Testis (tissue), 3 donors: ENCODE data around the gene NMNAT1. TPM values are rescaled to one million over a fixed set of nuclear protein-coding genes. Genes with fewer than 3 reads are reported as not detected.
A peak's percentile ranks its signal among the peaks of the same experiment; 100 is the strongest.

ENCODE experiments used
- DNase-seq: peaks from one replicate; pipeline ENCODE4 v3.0.0-alpha.2; 2019
- H3K27ac ChIP-seq, 2 donors: fragments of 200-600 bp; sonication (generic); one replicate each; pipeline ENCODE4 v1.5.1; 2019
- H3K27me3 ChIP-seq: fragments of 200-600 bp; sonication (generic); one replicate; pipeline ENCODE4 v1.5.1; 2019
- H3K36me3 ChIP-seq: fragments of 200-600 bp; sonication (generic); one replicate; pipeline ENCODE4 v1.5.1; 2017; ENCODE audit warnings: low read depth; ENCODE audit errors: missing control alignments
- H3K4me1 ChIP-seq: fragments of 200-600 bp; sonication (generic); one replicate; pipeline ENCODE4 v1.5.1; 2019
- H3K4me3 ChIP-seq, 2 donors: fragments of 200-600 bp; sonication (generic); one replicate each; pipeline ENCODE4 v1.5.1; 2017 to 2019
- H3K9me3 ChIP-seq: fragments of 200-600 bp; sonication (generic); one replicate; pipeline ENCODE4 v1.5.1; 2017
- CTCF ChIP-seq, 3 experiments: fragments of 450-650 bp in 2 of 3; fragments of 200-600 bp in 1 of 3; sonication (generic) in 1 of 3; IDR thresholded peaks; one replicate each; pipeline ENCODE4 v1.5.1; 2016 to 2019; ENCODE audit warnings: antibody characterized with exemption in 3 of 3, mild to moderate bottlenecking in 2 of 3, moderate library complexity in 1 of 3
- POLR2A ChIP-seq: fragments of 450-650 bp; IDR thresholded peaks from one replicate; pipeline ENCODE4 v1.6.1; 2017; ENCODE audit warnings: antibody characterized with exemption, mild to moderate bottlenecking, moderate library complexity
- WGBS, 2 donors: methylation state at CpG; one replicate each; pipeline ENCODE4 v1.1.5; 2018; 5-methylcytosine and 5-hydroxymethylcytosine counted together
- intact Hi-C: fragments of 100-400 bp; cut with DNase I; formaldehyde crosslinking; loops from one replicate; pipeline ENCODE4 v1.15.1; 2023; ENCODE audit warnings: low total_unique reads
- polyA plus RNA-seq: library from polyadenylated mRNA; stranded (reverse); fragments of 350-450 nt; fragmentation: Illumina TruSeq; extraction: RNeasy Lipid Tissue Mini Kit (QIAGEN cat#74804); gene quantifications from one replicate; pipeline ENCODE4 v1.2.3, GENCODE V29; 2014; ENCODE audit warnings: low read depth, low replicate concordance; ENCODE audit not compliant: insufficient read depth
- total RNA-seq, 2 donors: library from RNA; depleted of rRNA; stranded (reverse); fragments of >200 nt; gene quantifications; one replicate each; pipeline ENCODE4 v1.2.3, GENCODE V29; 2016

Gene NMNAT1
- total and polyA plus RNA-seq, 3 donors from 2014 or later: 8.1 to 13.0 (median 12.2) TPM

- intact Hi-C loops: no loop called here
- H3K4me3 ChIP-seq: no peak overlapping the region
- TF ChIP-seq POLR2A: no peak
- TF ChIP-seq CTCF (IDR thresholded peaks at IDR 0.05): no peak
- no peaks in the 10 kb centered on the region for H3K9me3 ChIP-seq
- peaks cover 32% of the 10 kb centered on the region for H3K4me1 ChIP-seq
- no peaks in the 10 kb centered on the region for H3K27me3 ChIP-seq
- 28 to 46% methylated on average over 5 to 9 of the region's 9 CpGs for WGBS, 2 donors
- peak overlapping the region; percentile 6 to 84 for H3K27ac ChIP-seq
- DNase-seq: peak; percentile 46
- no peaks in the 10 kb centered on the region for H3K36me3 ChIP-seq
Measured at GRCh38 chr1:9901148-9902059, 41.9 kb upstream of the NMNAT1 start.

- Histone ChIP-seq H3K36me3 (no peaks in the 10 kb centered on the region), H3K4me3 (no peak overlapping the region), H3K4me1 (peaks cover 32% of the 10 kb centered on the region), H3K27ac (peak overlapping the region; percentile 6 to 84), H3K27me3 (no peaks in the 10 kb centered on the region), H3K9me3 (no peaks in the 10 kb centered on the region)
- intact Hi-C loops: no loop called here
- WGBS, 2 donors: 37 to 68% methylated on average over 6 of the region's 6 CpGs
- DNase-seq: no peak
- no peak for TF ChIP-seq CTCF (IDR thresholded peaks at IDR 0.05)
- no peak for TF ChIP-seq POLR2A
Measured at GRCh38 chr1:9902060-9902452, 41.2 kb upstream of the NMNAT1 start.

- DNase-seq: no peak
- Histone ChIP-seq H3K27me3 (no peaks in the 10 kb centered on the region), H3K27ac (no peak overlapping the region), H3K9me3 (no peaks in the 10 kb centered on the region), H3K36me3 (no peaks in the 10 kb centered on the region), H3K4me3 (no peak overlapping the region), H3K4me1 (peaks cover 35% of the 10 kb centered on the region)
- TF ChIP-seq CTCF (IDR thresholded peaks at IDR 0.05) (no peak), POLR2A (no peak)
- 93% methylated on average over 7 to 9 of the region's 9 CpGs for WGBS, 2 donors
- intact Hi-C loops: no loop called here
Measured at GRCh38 chr1:9903801-9904527, 39.3 kb upstream of the NMNAT1 start.

- intact Hi-C loops: no loop called here
- TF ChIP-seq CTCF (IDR thresholded peaks at IDR 0.05): no peak
- no peak for TF ChIP-seq POLR2A
- no peaks in the 10 kb centered on the region for H3K9me3 ChIP-seq
- peaks cover 39% of the 10 kb centered on the region for H3K4me1 ChIP-seq
- no peaks in the 10 kb centered on the region for H3K36me3 ChIP-seq
- no peak for DNase-seq
- H3K27ac ChIP-seq: no peak overlapping the region
- no peak overlapping the region for H3K4me3 ChIP-seq
- no peaks in the 10 kb centered on the region for H3K27me3 ChIP-seq
- 61 to 67% methylated on average over 3 of the region's 3 CpGs for WGBS, 2 donors
Measured at GRCh38 chr1:9904596-9904995, 38.7 kb upstream of the NMNAT1 start.
